Panc1 (cell line): Measurements from ENCODE around the gene TRNAU1AP. TPM values are rescaled to one million over a fixed set of nuclear protein-coding genes. Genes with fewer than 3 reads are reported as not detected.
A peak's percentile ranks its signal among the peaks of the same experiment; 100 is the strongest.
"Not testable (repeated sequence)": the region's sequence is repeated elsewhere in the genome, so short reads cannot be mapped to it uniquely, and the experiment has no call there.

Experiments
- ATAC-seq: fragments of 200-7000 bp; cut with Tn5 transposase; 2 replicates; pipeline ENCODE4 v1.9.1; 2020; ENCODE audit warnings: mild to moderate bottlenecking, moderate library complexity
- BruUV-seq: library from RNA; stranded (reverse); fragments of 400-500 nt; replicated peaks from 2 replicates; lab custom pipeline; 2021; lab: Mats Ljungman, UMichigan
- CTCF ChIA-PET: fragments of 300-600 bp; sonication (Branson Sonifier 250); formaldehyde crosslinking; loops from one replicate; lab custom pipeline; 2022; ENCODE audit warnings: antibody characterized with exemption; lab: Charles Lee
- POLR2A ChIA-PET: fragments of 300-600 bp; sonication (Branson Sonifier 250); formaldehyde crosslinking; loops from one replicate; lab custom pipeline; 2022; ENCODE audit warnings: antibody characterized with exemption; lab: Charles Lee
- DNase-seq: peaks from one replicate; pipeline ENCODE4 v3.0.0-alpha.2; 2010; ENCODE audit warnings: low read depth, low spot score
- H3K27ac ChIP-seq: 2 replicates; pipeline ENCODE4 v1.5.1; 2011; ENCODE audit warnings: mild to moderate bottlenecking, low read length, inconsistent platforms
- H3K27me3 ChIP-seq: fragments of 200-500 bp; sonication (Bioruptor generic); 2 replicates; pipeline ENCODE4 v1.6.0; 2014; ENCODE audit warnings: low read length, inconsistent platforms; ENCODE audit not compliant: control insufficient read depth, insufficient read depth
- H3K36me3 ChIP-seq: fragments of 200-500 bp; sonication (Bioruptor generic); 2 replicates; pipeline ENCODE4 v1.5.1; 2014; ENCODE audit warnings: inconsistent platforms, mild to moderate bottlenecking, low read length, moderate library complexity; ENCODE audit not compliant: control insufficient read depth, insufficient read depth
- H3K4me1 ChIP-seq: 2 replicates; pipeline ENCODE4 v1.5.1; 2011; ENCODE audit warnings: inconsistent platforms, mild to moderate bottlenecking, low read length, moderate library complexity; ENCODE audit not compliant: control insufficient read depth, insufficient read depth
- H3K4me3 ChIP-seq, 2 experiments: 2 replicates each; pipeline ENCODE4 v1.5.1; 2011 to 2012; ENCODE audit warnings: low read depth in 2 of 2, low read length in 2 of 2, mild to moderate bottlenecking in 2 of 2, inconsistent platforms in 1 of 2, moderate library complexity in 1 of 2
- H3K9me3 ChIP-seq: fragments of 200-500 bp; sonication (Bioruptor generic); 2 replicates; pipeline ENCODE4 v1.5.1; 2014; ENCODE audit warnings: low read depth, mild to moderate bottlenecking, inconsistent platforms, low read length, moderate library complexity; ENCODE audit not compliant: control insufficient read depth, insufficient read depth
- CTCF ChIP-seq: fragments of 450-650 bp; IDR thresholded peaks from 2 replicates; pipeline ENCODE4 v1.5.1; 2017; ENCODE audit warnings: mild to moderate bottlenecking
- POLR2AphosphoS5 ChIP-seq: IDR thresholded peaks from 2 replicates; pipeline ENCODE4 v1.6.1; 2012; ENCODE audit warnings: mild to moderate bottlenecking, low read depth, low read length, moderate library complexity
- REST ChIP-seq, 2 experiments: IDR thresholded peaks; 2 replicates each; pipeline ENCODE4 v1.6.1; 2011 to 2012; ENCODE audit warnings: low read depth in 2 of 2, control low read depth in 1 of 2, low read length in 1 of 2, mild to moderate bottlenecking in 1 of 2, moderate library complexity in 1 of 2; ENCODE audit not compliant: insufficient read depth in 1 of 2
- SIN3A ChIP-seq: IDR thresholded peaks from 2 replicates; pipeline ENCODE4 v1.6.1; 2012; ENCODE audit warnings: low read depth, mild to moderate bottlenecking, low read length, moderate library complexity, borderline replicate concordance; ENCODE audit not compliant: insufficient read depth
- TCF7L2 ChIP-seq: IDR thresholded peaks from 2 replicates; pipeline ENCODE4 v1.6.1; 2011; ENCODE audit warnings: mild to moderate bottlenecking, low read depth, low read length, inconsistent platforms
- in situ Hi-C: cut with HindIII; loops from 2 replicates; pipeline ENCODE4 v1.10.0; 2016; ENCODE audit warnings: low sequenced_read_pairs, low pct_unique_long_range_greater_than_20kb
- intact Hi-C: fragments of 100-400 bp; cut with micrococcal nuclease; formaldehyde crosslinking; loops from one replicate; pipeline ENCODE4 v1.10.0; 2022; ENCODE audit not compliant: unreplicated experiment
- total RNA-seq: library from RNA; stranded (reverse); gene quantifications from one replicate; pipeline ENCODE4 v1.2.1, GENCODE V29; 2021; ENCODE audit not compliant: unreplicated experiment

Gene TRNAU1AP
- total RNA-seq, 1 experiment from 2014 or later: 39.1 TPM

- no peak for DNase-seq
- Histone ChIP-seq H3K4me1 (peaks cover 11% of the 10 kb centered on the region), H3K27me3 (no peaks in the 10 kb centered on the region), H3K27ac (peak overlapping the region; percentile 92), H3K36me3 (peaks cover 4% of the 10 kb centered on the region; the same call in 1 of the 2 replicates), H3K4me3 (peak overlapping the region; percentile 60 to 69), H3K9me3 (no peaks in the 10 kb centered on the region)
- BruUV-seq: TSS peak; percentile 45
- no peak for ATAC-seq
- POLR2A ChIA-PET: interaction anchor here (0.7 kb wide), 2 partner anchors 17 to 88 kb away, joined by 3 to 5 read pairs; no protein-coding TSS in a partner anchor
- intact Hi-C loops (loop anchor here (5.0 kb wide), 1 partner anchor 83 kb away; no protein-coding TSS in a partner anchor), in situ Hi-C loops (no loop called here)
- no peak for TF ChIP-seq REST (IDR thresholded peaks at IDR 0.05; ENCODE audit: insufficient read depth in 1 of 2, low read depth in 2 of 2, low read length in 1 of 2)
- no peak for TF ChIP-seq SIN3A
- TF ChIP-seq TCF7L2: no peak
- TF ChIP-seq CTCF: no peak
- TF ChIP-seq POLR2AphosphoS5: no peak; the same call in 1 of the 2 replicates
- CTCF ChIA-PET: interaction anchor here (0.6 kb wide), 1 partner anchor 60 kb away, joined by 4 read pairs; no protein-coding TSS in a partner anchor
Measured at GRCh38 chr1:28518745-28519341, 34.0 kb upstream of the TRNAU1AP start.

- intact Hi-C loops: loop anchor here (5.0 kb wide), 1 partner anchor 82 kb away; no protein-coding TSS in a partner anchor
- CTCF ChIA-PET: interaction anchor here (0.5 kb wide), 1 partner anchor 58 kb away, joined by 8 read pairs; no protein-coding TSS in a partner anchor
- in situ Hi-C loops: no loop called here
- Histone ChIP-seq H3K9me3 (no peaks in the 10 kb centered on the region), H3K4me3 (no peak overlapping the region), H3K27ac (no peak overlapping the region), H3K27me3 (no peaks in the 10 kb centered on the region), H3K36me3 (peaks cover 4% of the 10 kb centered on the region; the same call in 1 of the 2 replicates), H3K4me1 (peaks cover 11% of the 10 kb centered on the region)
- no peak for TF ChIP-seq TCF7L2
- POLR2A ChIA-PET: interaction anchor here (0.6 kb wide), 1 partner anchor 38 kb away, joined by 6 read pairs; no protein-coding TSS in a partner anchor
- ATAC-seq (no peak), DNase-seq (no peak)
- BruUV-seq: no TSS peak
Measured at GRCh38 chr1:28519946-28520725, 32.7 kb upstream of the TRNAU1AP start.

GRCh38 chr1:28520796-28521195 lies 32.1 kb upstream of the TRNAU1AP start:
- H3K4me3 ChIP-seq, DNase-seq, H3K36me3 ChIP-seq, CTCF ChIA-PET, H3K9me3 ChIP-seq, H3K27me3 ChIP-seq, in situ Hi-C loops, BruUV-seq, H3K27ac ChIP-seq, intact Hi-C loops, ATAC-seq: not testable (repeated sequence)
- peaks cover 11% of the 10 kb centered on the region for H3K4me1 ChIP-seq
- POLR2A ChIA-PET: interaction anchor here (0.6 kb wide), 1 partner anchor 37 kb away, joined by 6 read pairs; no protein-coding TSS in a partner anchor
